Stomach (tissue), 9 donors: ENCODE results near the gene IGSF11. TPM values are rescaled to one million over a fixed set of nuclear protein-coding genes. Genes with fewer than 3 reads are reported as not detected.

ENCODE experiments used
- DNase-seq, 2 donors: peaks; one replicate each; pipeline versions ENCODE4 v3.0.0 to v3.0.0-alpha.2; 2013 to 2019
- H3K27ac ChIP-seq, 5 donors: fragments of 200-600 bp in 4 of 5; sonication (generic) in 4 of 5; one replicate each; pipeline ENCODE4 v1.5.1; 2013 to 2019; ENCODE audit warnings: mild to moderate bottlenecking in 1 of 5, moderate library complexity in 1 of 5
- H3K27me3 ChIP-seq, 3 donors: fragments of 200-600 bp; sonication (generic); one replicate each; pipeline ENCODE4 v1.5.1; 2017 to 2019; ENCODE audit warnings: mixed run types in 1 of 3
- H3K36me3 ChIP-seq, 4 donors: fragments of 200-600 bp; sonication (generic); 1 replicate in 3 of 4; 2 replicates in 1 of 4; pipeline ENCODE4 v1.5.1; 2016 to 2019
- H3K4me1 ChIP-seq, 4 donors: fragments of 200-600 bp; sonication (generic); one replicate each; pipeline ENCODE4 v1.5.1; 2016 to 2019
- H3K4me3 ChIP-seq, 4 donors: fragments of 200-600 bp; sonication (generic) in 3 of 4; one replicate each; pipeline ENCODE4 v1.5.1; 2016 to 2019; ENCODE audit warnings: mild to moderate bottlenecking in 1 of 4
- H3K9me3 ChIP-seq, 4 donors: fragments of 200-600 bp; sonication (generic); one replicate each; pipeline ENCODE4 v1.5.1; 2016 to 2019
- EP300 ChIP-seq: sonication (generic); formaldehyde crosslinking; IDR thresholded peaks from one replicate; pipeline ENCODE4 v1.6.1; 2017; ENCODE audit warnings: antibody characterized with exemption
- POLR2A ChIP-seq, 4 donors: fragments of 450-650 bp; IDR thresholded peaks; one replicate each; pipeline ENCODE4 v1.6.1; 2016; ENCODE audit warnings: antibody characterized with exemption in 4 of 4, control low read depth in 2 of 4, mild to moderate bottlenecking in 1 of 4, moderate library complexity in 1 of 4
- POLR2AphosphoS5 ChIP-seq, 3 donors: sonication (generic); formaldehyde crosslinking; IDR thresholded peaks; one replicate each; pipeline ENCODE4 v1.6.1; 2016; ENCODE audit warnings: antibody characterized with exemption in 3 of 3
- WGBS, 5 donors: extraction: QIAGEN DNeasy Blood & Tissue Kit in 3 of 5; methylation state at CpG; one replicate each; pipeline versions ENCODE4 v1.1.5 to v1.1.7; 2013 to 2018; 5-methylcytosine and 5-hydroxymethylcytosine counted together
- intact Hi-C: fragments of 100-400 bp; cut with DNase I; formaldehyde crosslinking; loops from one replicate; pipeline ENCODE4 v1.15.1; 2023; ENCODE audit warnings: low total_unique reads
- polyA plus RNA-seq, 3 donors: library from polyadenylated mRNA; stranded (reverse); fragments of 200-250 nt; gene quantifications; one replicate each; pipeline ENCODE4 v1.2.3, GENCODE V29; 2013
- total RNA-seq, 5 donors: library from RNA; depleted of rRNA; stranded (reverse); fragments of >200 nt; gene quantifications; one replicate each; pipeline versions ENCODE4 v1.1.0 to v1.2.3, GENCODE V29; 2014 to 2016
- TF ChIP-seq, protein P1 (sequence below), 7 experiments: fragments of 450-650 bp in 4 of 7; fragments of 200-600 bp in 3 of 7; sonication (generic) in 3 of 7; IDR thresholded peaks; one replicate each; pipeline ENCODE4 v1.5.1; 2016 to 2019; ENCODE audit warnings: antibody characterized with exemption in 7 of 7, control low read depth in 2 of 7, mild to moderate bottlenecking in 1 of 7
- donor health status: healthy with polysubstance abuse.
- donor health status: Bipolar disorder and iron deficiency.
- donor health status: healthy.

Gene IGSF11
- total and polyA plus RNA-seq, 8 donors = 0.55 to 77.7 (median 5.1) TPM; not detected in 4

DNA sequence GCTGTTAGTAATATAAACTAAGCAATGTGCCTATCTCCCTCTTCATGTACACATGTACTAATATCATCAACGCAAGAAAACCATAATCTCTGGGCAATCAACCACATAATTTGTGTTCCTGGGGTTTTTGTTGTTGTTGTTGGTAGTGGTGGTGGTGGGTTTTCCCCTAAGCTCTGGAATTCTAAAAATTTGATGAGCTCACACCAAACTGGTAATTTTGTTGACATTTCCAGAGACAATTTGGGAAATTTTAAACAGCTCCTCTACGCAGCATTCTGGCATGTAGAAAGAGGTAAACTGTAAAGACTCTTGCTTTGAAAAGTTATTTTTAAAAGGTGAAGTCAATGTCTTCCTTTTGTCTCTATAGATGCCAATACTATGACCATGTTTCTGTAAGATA lies 126.7 kb downstream of the IGSF11 start:
- TF ChIP-seq POLR2A (IDR thresholded peaks at IDR 0.05) = no peak
- TF ChIP-seq, protein P1, sequence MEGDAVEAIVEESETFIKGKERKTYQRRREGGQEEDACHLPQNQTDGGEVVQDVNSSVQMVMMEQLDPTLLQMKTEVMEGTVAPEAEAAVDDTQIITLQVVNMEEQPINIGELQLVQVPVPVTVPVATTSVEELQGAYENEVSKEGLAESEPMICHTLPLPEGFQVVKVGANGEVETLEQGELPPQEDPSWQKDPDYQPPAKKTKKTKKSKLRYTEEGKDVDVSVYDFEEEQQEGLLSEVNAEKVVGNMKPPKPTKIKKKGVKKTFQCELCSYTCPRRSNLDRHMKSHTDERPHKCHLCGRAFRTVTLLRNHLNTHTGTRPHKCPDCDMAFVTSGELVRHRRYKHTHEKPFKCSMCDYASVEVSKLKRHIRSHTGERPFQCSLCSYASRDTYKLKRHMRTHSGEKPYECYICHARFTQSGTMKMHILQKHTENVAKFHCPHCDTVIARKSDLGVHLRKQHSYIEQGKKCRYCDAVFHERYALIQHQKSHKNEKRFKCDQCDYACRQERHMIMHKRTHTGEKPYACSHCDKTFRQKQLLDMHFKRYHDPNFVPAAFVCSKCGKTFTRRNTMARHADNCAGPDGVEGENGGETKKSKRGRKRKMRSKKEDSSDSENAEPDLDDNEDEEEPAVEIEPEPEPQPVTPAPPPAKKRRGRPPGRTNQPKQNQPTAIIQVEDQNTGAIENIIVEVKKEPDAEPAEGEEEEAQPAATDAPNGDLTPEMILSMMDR (IDR thresholded peaks at IDR 0.05) = no peak
- no peak for TF ChIP-seq POLR2AphosphoS5 (IDR thresholded peaks at IDR 0.05)
- TF ChIP-seq EP300 = no peak
- intact Hi-C loops = no loop called here
- DNase-seq = no peak
- Histone ChIP-seq H3K4me1 (no peaks in the 10 kb centered on the region), H3K27ac (no peak overlapping the region), H3K9me3 (no peaks in the 10 kb centered on the region), H3K27me3 (no peaks in the 10 kb centered on the region), H3K4me3 (no peak overlapping the region), H3K36me3 (no peaks in the 10 kb centered on the region)
- 46 to 71% (median 63%) methylated on average over 2 of the region's 2 CpGs for WGBS, 5 donors

DNA sequence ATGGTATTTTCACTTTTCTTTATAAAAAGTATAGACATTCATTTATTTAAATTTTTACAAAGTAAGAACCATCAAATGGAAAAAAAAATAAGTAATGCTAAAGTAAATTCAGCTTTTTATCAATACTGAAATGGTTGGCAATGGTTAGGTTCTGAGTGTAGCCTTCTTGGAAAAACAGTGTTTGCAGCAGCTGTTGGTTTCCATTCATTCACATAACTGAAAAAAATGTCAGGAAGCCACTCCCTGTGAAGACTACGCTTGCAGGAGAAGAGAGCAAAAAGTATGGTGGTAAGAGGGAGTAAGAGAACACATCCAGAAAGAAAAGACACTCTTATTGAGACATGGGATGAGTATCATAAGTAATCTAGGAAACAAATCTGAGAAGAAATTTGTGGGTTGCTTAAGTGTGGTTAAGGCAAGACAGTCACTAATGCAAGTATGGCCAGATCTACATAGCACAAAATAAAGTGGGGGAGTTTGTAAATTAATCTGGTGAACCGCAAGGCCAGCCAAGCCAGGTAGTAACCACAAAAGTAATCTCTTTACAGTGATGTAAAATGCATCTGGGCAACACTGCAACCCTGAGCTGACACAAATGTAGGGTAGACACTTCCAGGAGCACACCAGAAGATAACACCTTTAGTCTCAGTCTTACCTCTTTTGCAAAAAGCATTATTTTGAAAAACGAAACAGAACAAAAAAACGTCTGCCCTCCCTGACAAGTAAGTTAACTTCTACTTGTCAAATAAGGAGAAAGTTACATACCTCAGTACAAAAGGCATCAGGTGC lies 133.7 kb downstream of the IGSF11 start:
- no peak for DNase-seq
- Histone ChIP-seq H3K36me3 (no peaks in the 10 kb centered on the region), H3K27me3 (no peaks in the 10 kb centered on the region), H3K27ac (no peak overlapping the region), H3K4me1 (no peaks in the 10 kb centered on the region), H3K9me3 (no peaks in the 10 kb centered on the region), H3K4me3 (no peak overlapping the region)
- intact Hi-C loops = no loop called here
- TF ChIP-seq POLR2A (IDR thresholded peaks at IDR 0.05) (no peak), EP300 (no peak)
- TF ChIP-seq, protein P1 (IDR thresholded peaks at IDR 0.05) = no peak
- 61 to 70% (median 63%) methylated on average over 4 of the region's 4 CpGs for WGBS, 5 donors

DNA sequence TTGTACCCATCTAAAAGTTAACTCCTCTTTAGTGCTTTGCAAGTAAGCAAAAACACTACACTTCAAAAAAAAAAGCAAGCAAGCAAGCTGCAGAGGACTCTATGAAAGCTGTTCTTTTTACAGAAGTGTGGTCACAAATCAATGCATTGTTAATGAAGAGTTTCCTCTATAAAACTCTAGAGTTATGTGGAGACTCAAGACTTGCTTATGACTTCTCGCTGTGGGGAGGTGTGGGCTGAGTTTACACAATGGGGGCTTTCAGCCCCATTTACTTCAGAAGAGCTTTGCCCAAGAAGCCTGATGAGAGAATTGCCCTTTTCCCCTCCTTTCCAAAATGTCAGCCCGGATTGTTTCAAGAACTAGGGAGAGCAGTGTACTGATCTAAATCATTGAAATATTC lies 144.4 kb downstream of the IGSF11 start:
- H3K27ac ChIP-seq = no peak overlapping the region
- no peak for DNase-seq
- H3K36me3 ChIP-seq = no peaks in the 10 kb centered on the region
- no peak overlapping the region for H3K4me3 ChIP-seq
- no peaks in the 10 kb centered on the region for H3K9me3 ChIP-seq
- intact Hi-C loops = no loop called here
- H3K4me1 ChIP-seq = no peaks in the 10 kb centered on the region
- TF ChIP-seq EP300 (no peak), POLR2A (IDR thresholded peaks at IDR 0.05) (no peak)
- 71 to 88% (median 78%) methylated on average over 2 of the region's 2 CpGs for WGBS, 5 donors
- H3K27me3 ChIP-seq = peaks cover 0 to 10% (median 0%) of the 10 kb centered on the region in 3 donors

DNA sequence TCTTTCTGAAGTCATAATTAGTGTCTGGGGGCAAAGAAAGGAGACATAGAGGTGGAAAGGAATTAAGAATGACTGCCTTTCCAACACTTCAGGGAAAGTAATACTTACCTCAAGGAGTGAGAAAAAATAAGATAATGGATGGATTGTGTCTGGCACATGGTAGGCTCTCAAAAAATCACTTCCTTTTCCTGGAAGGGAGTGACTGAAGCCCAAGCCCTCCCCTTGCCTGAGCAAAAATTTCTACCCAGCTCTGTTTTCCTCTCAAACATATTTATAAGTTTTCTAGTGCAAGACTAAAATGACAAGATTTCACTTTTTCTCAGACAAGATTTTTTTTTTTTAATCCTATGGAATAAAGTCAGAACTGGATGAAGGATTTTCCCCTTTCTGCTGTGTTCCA lies 145.0 kb downstream of the IGSF11 start:
- H3K27me3 ChIP-seq = peaks cover 0 to 10% (median 0%) of the 10 kb centered on the region in 3 donors
- no peak overlapping the region for H3K4me3 ChIP-seq
- H3K27ac ChIP-seq = no peak overlapping the region
- DNase-seq = no peak
- H3K4me1 ChIP-seq = no peaks in the 10 kb centered on the region
- TF ChIP-seq POLR2AphosphoS5 (IDR thresholded peaks at IDR 0.05) (no peak), EP300 (no peak), POLR2A (IDR thresholded peaks at IDR 0.05) (no peak)
- TF ChIP-seq, protein P1 (IDR thresholded peaks at IDR 0.05) = no peak
- intact Hi-C loops = no loop called here
- H3K36me3 ChIP-seq = no peaks in the 10 kb centered on the region
- H3K9me3 ChIP-seq = no peaks in the 10 kb centered on the region

DNA sequence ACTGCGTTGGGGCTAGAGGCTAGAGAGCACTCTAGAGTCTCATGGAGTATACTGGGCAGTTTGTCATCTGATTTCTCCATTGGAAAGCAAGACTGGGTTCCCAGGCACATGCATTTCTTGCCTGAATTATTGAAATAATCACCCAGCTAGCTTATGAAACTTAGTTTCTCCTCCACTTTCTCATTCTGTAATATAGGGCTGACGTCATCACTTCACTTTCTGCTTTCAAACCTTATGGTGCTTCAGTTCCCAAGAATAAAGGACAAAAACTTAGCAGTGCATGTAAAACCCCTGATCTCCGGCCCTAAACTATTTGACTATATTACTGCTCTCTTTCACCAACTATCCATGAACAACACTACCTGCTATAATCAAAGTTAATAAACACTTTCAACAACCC lies 147.9 kb downstream of the IGSF11 start:
- no peaks in the 10 kb centered on the region for H3K4me1 ChIP-seq
- no peak overlapping the region for H3K4me3 ChIP-seq
- 68 to 85% (median 78%) methylated on average over 3 of the region's 3 CpGs for WGBS, 5 donors
- no peak for DNase-seq
- intact Hi-C loops = no loop called here
- peaks cover 0 to 13% (median 0%) of the 10 kb centered on the region in 3 donors for H3K27me3 ChIP-seq
- no peaks in the 10 kb centered on the region for H3K9me3 ChIP-seq
- H3K36me3 ChIP-seq = no peaks in the 10 kb centered on the region
- no peak overlapping the region for H3K27ac ChIP-seq
- no peak for TF ChIP-seq POLR2AphosphoS5 (IDR thresholded peaks at IDR 0.05)
- TF ChIP-seq, protein P1 (IDR thresholded peaks at IDR 0.05) = no peak
- TF ChIP-seq POLR2A (IDR thresholded peaks at IDR 0.05) = no peak
- TF ChIP-seq EP300 = no peak
